Muscle layer of colon (tissue), 2 donors: ENCODE data around the gene NKD2.

Experiments used
- H3K27ac ChIP-seq: one replicate; pipeline ENCODE4 v1.7.0; 2013; ENCODE audit warnings: low read depth, mild to moderate bottlenecking, low read length, moderate library complexity
- H3K27me3 ChIP-seq, 2 donors: one replicate each; pipeline ENCODE4 v1.7.0; 2013; ENCODE audit warnings: low read length in 2 of 2, mild to moderate bottlenecking in 2 of 2; ENCODE audit not compliant: insufficient read depth in 2 of 2, control insufficient read depth in 1 of 2
- H3K36me3 ChIP-seq: one replicate; pipeline ENCODE4 v1.7.0; 2013; ENCODE audit warnings: mild to moderate bottlenecking, low read length; ENCODE audit not compliant: insufficient read depth
- H3K4me1 ChIP-seq: one replicate; pipeline ENCODE4 v1.7.0; 2013; ENCODE audit warnings: mild to moderate bottlenecking, low read length; ENCODE audit not compliant: insufficient read depth
- H3K4me3 ChIP-seq, 2 donors: one replicate each; pipeline ENCODE4 v1.7.0; 2013; ENCODE audit warnings: low read length in 2 of 2, low read depth in 1 of 2, mild to moderate bottlenecking in 1 of 2, moderate library complexity in 1 of 2
- H3K9ac ChIP-seq: one replicate; pipeline ENCODE4 v1.7.0; 2013; ENCODE audit warnings: low read length
- H3K9me3 ChIP-seq: one replicate; pipeline ENCODE4 v1.7.0; 2013; ENCODE audit warnings: mild to moderate bottlenecking, low read length
- donor health status: abdominal sarcoma.
- donor health status: Adenocarcinoma of cecum.

NKD2 gene

DNA sequence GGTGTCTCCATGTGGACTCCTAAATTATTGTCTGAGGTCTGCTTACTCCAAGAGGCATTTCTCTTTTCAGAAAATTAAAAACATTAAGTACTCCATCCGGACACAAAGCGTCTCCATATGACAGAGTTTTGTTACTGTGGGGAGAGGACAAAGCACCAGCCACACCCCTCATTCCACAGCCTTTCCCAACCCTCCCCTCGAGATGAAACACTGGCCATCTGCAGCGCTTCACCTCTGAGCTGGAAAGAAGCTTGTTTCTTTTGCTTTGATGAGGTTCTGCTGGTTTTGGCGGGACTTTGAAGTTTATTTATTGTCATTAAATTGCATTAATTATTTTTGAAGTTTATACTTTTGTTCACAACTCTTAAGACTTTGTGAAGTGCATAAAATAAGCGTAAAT lies 27.6 kb upstream of the NKD2 start:
- no peak overlapping the region for H3K4me3 ChIP-seq
- no peaks in the 10 kb centered on the region for H3K36me3 ChIP-seq
- H3K9me3 ChIP-seq = peaks cover 9% of the 10 kb centered on the region
- no peak overlapping the region for H3K9ac ChIP-seq
- H3K27ac ChIP-seq = no peak overlapping the region
- H3K4me1 ChIP-seq = peaks cover 13% of the 10 kb centered on the region
- H3K27me3 ChIP-seq = no peaks in the 10 kb centered on the region

- H3K4me3 ChIP-seq = no peak overlapping the region
- H3K27ac ChIP-seq = no peak overlapping the region
- H3K9ac ChIP-seq = no peak overlapping the region
- no peaks in the 10 kb centered on the region for H3K27me3 ChIP-seq
- H3K9me3 ChIP-seq = peaks cover 9% of the 10 kb centered on the region
- peaks cover 13% of the 10 kb centered on the region for H3K4me1 ChIP-seq
- no peaks in the 10 kb centered on the region for H3K36me3 ChIP-seq
These were observed 27.1 kb upstream of the NKD2 start for GRCh38 chr5:981456-981855.

GRCh38 chr5:982377-983237 lies 26.0 kb upstream of the NKD2 start:
- Histone ChIP-seq H3K9ac (no peak overlapping the region), H3K4me3 (no peak overlapping the region), H3K27me3 (no peaks in the 10 kb centered on the region), H3K9me3 (peaks cover 9% of the 10 kb centered on the region), H3K4me1 (peaks cover 13% of the 10 kb centered on the region), H3K36me3 (no peaks in the 10 kb centered on the region), H3K27ac (no peak overlapping the region)

- Histone ChIP-seq H3K9me3 (peaks cover 9% of the 10 kb centered on the region), H3K4me3 (no peak overlapping the region), H3K36me3 (no peaks in the 10 kb centered on the region), H3K27ac (no peak overlapping the region), H3K27me3 (no peaks in the 10 kb centered on the region), H3K9ac (no peak overlapping the region), H3K4me1 (peaks cover 13% of the 10 kb centered on the region)
These were observed 25.4 kb upstream of the NKD2 start for GRCh38 chr5:983238-983524.

DNA sequence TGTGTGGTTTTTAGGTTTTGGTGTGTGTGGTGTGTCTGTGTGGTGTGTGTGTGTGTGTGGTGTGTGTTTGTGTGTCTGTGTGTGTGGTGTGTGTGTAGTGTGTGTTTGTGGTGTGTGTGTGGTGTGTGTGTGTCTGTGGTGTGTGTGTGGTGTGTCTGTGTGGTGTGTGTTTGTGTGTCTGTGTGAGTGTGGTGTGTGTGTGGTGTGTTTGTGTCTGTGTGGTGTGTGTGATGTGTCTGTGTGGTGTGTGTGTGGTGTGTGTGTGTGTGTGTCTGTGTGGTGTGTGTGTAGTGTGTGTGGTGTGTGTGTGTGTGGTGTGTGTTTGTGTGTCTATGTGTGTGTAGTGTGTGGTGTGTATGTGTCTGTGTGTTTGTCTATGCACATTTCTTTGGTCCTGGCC lies 25.0 kb upstream of the NKD2 start:
- Histone ChIP-seq H3K4me3 (no peak overlapping the region), H3K36me3 (no peaks in the 10 kb centered on the region), H3K27me3 (no peaks in the 10 kb centered on the region), H3K9me3 (peaks cover 9% of the 10 kb centered on the region), H3K27ac (no peak overlapping the region), H3K4me1 (peaks cover 13% of the 10 kb centered on the region), H3K9ac (no peak overlapping the region)

- no peak overlapping the region for H3K4me3 ChIP-seq
- peaks cover 9% of the 10 kb centered on the region for H3K9me3 ChIP-seq
- no peak overlapping the region for H3K9ac ChIP-seq
- H3K4me1 ChIP-seq = peaks cover 13% of the 10 kb centered on the region
- H3K36me3 ChIP-seq = no peaks in the 10 kb centered on the region
- no peaks in the 10 kb centered on the region for H3K27me3 ChIP-seq
- no peak overlapping the region for H3K27ac ChIP-seq
These were observed 23.8 kb upstream of the NKD2 start for GRCh38 chr5:984774-985173.

DNA sequence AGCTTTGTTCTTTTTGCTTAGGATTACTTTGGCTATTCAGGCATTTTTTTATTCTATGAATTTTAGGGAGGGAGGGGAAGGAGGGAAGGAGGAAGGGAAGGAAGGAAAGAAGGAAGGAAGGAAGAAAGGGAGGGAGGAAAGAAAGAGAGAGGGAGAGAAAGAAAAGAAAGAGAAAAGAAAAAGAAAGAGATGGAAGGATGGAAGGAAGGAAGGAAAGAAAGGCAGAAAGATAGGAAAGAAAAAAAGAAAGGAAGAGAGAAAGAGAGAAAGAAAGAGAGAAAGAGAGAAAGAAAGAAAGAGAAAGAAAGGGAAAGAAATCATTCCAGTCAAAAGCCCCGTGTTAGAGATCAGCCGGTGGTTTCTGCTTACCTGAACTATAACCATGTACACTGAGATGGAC lies 20.8 kb upstream of the NKD2 start:
- H3K4me1 ChIP-seq = peaks cover 5% of the 10 kb centered on the region
- no peaks in the 10 kb centered on the region for H3K27me3 ChIP-seq
- H3K27ac ChIP-seq = no peak overlapping the region
- peaks cover 9% of the 10 kb centered on the region for H3K9me3 ChIP-seq
- H3K4me3 ChIP-seq = no peak overlapping the region
- H3K9ac ChIP-seq = no peak overlapping the region
- H3K36me3 ChIP-seq = no peaks in the 10 kb centered on the region

GRCh38 chr5:988322-988721 lies 20.3 kb upstream of the NKD2 start:
- Histone ChIP-seq H3K27me3 (no peaks in the 10 kb centered on the region), H3K4me1 (peaks cover 5% of the 10 kb centered on the region), H3K27ac (no peak overlapping the region), H3K4me3 (no peak overlapping the region), H3K9ac (no peak overlapping the region), H3K9me3 (peaks cover 9% of the 10 kb centered on the region), H3K36me3 (no peaks in the 10 kb centered on the region)

GRCh38 chr5:989961-990530 lies 18.6 kb upstream of the NKD2 start:
- Histone ChIP-seq H3K27ac (no peak overlapping the region), H3K4me3 (no peak overlapping the region), H3K27me3 (no peaks in the 10 kb centered on the region), H3K36me3 (no peaks in the 10 kb centered on the region), H3K4me1 (peaks cover 9% of the 10 kb centered on the region), H3K9ac (no peak overlapping the region), H3K9me3 (no peaks in the 10 kb centered on the region)

DNA sequence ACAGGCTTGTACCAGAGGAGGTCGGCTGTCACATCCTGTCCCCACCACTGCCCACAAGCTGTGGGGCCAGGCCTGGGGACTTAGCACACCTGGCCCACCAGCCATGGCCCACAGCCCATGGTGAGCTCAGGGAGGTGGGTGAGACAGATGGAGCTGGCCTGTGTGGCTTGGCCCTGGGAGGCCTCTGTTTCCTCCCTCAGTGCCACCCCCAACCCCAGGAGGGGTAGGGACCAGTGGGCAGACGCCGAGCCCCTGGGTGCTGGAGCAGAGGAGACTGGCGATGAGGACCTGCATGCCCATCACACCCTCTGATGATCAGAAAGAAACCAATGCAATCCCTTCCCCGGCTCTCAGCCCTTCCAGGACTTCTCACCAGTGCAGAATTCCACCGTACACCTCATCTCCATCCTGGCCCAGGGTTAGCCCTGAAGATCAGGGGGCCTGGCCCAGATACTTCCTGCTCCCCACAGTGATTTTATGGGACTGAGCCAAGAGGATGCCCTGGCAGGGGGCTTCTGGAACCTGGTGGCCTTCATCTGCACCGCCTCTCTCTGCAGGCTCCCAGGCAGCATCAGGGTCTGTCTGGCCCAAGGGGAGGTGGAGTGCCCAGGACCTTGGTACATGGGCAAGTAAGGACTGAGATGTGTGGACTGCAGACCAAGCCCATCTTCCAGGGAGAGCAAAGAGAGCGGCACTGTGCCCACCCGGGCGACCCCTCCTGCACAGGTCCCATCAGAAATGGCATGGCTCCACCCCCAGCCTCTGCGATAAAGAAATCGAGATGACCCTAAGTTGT lies 16.9 kb upstream of the NKD2 start:
- Histone ChIP-seq H3K36me3 (no peaks in the 10 kb centered on the region), H3K4me3 (no peak overlapping the region), H3K4me1 (peaks cover 9% of the 10 kb centered on the region), H3K27me3 (no peaks in the 10 kb centered on the region), H3K9me3 (no peaks in the 10 kb centered on the region), H3K9ac (no peak overlapping the region), H3K27ac (no peak overlapping the region)

DNA sequence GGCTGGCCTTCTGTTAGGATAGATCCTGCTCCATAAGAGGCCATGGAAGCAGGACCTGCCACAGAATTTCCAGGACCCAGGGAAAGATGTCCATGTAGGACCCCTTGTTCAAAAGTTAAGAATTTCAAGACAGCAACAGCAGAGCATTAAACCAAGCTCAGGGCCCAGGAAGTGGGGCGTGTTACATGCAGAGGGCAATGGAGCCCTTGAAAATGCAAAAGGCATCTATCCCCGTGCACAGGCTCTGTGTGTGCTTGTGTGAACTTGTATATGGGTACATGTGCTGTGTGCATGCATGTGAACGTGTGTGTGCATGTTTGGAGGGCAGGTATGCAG lies 14.4 kb upstream of the NKD2 start:
- H3K4me1 ChIP-seq = peaks cover 16% of the 10 kb centered on the region
- no peak overlapping the region for H3K27ac ChIP-seq
- H3K4me3 ChIP-seq = no peak overlapping the region

More for the DNA sequence above, 14.4 kb upstream of the NKD2 start:
- H3K27me3 ChIP-seq = no peaks in the 10 kb centered on the region
- no peaks in the 10 kb centered on the region for H3K9me3 ChIP-seq
- H3K36me3 ChIP-seq = no peaks in the 10 kb centered on the region
- no peak overlapping the region for H3K9ac ChIP-seq
